HepG2 (cell line): ENCODE results near the gene GNAI2. TPM values are rescaled to one million over a fixed set of nuclear protein-coding genes. Genes with fewer than 3 reads are reported as not detected.
A peak's percentile ranks its signal among the peaks of the same experiment; 100 is the strongest.

Experiments used
- EED ChIP-seq: sonication (generic); formaldehyde crosslinking; IDR thresholded peaks from 2 replicates; pipeline ENCODE4 v1.5.0; 2020; ENCODE audit warnings: mild to moderate bottlenecking, missing genetic modification reagents
- FOXO4 ChIP-seq: sonication (generic); formaldehyde crosslinking; conservative IDR thresholded peaks from 2 replicates; pipeline ENCODE4 v1.8.1; 2023; ENCODE audit warnings: missing genetic modification reagents
- JUN ChIP-seq: sonication (generic); formaldehyde crosslinking; IDR thresholded peaks from 2 replicates; pipeline ENCODE4 v1.4.0; 2020; ENCODE audit warnings: mild to moderate bottlenecking, missing genetic modification reagents
- MYC ChIP-seq: sonication (generic); formaldehyde crosslinking; IDR thresholded peaks from 2 replicates; pipeline ENCODE4 v1.9.0; 2021; ENCODE audit warnings: missing genetic modification reagents, borderline replicate concordance
- NCOR1 ChIP-seq: fragments of 200-600 bp; sonication (generic); IDR thresholded peaks from 2 replicates; pipeline ENCODE4 v1.7.0; 2017; ENCODE audit warnings: antibody characterized with exemption, low read length, borderline replicate concordance
- PCBP1 ChIP-seq: fragments of 200-400 bp; formaldehyde crosslinking; IDR thresholded peaks from 2 replicates; pipeline ENCODE4 v1.6.1; 2017; ENCODE audit warnings: mild to moderate bottlenecking, low read depth, low read length, borderline replicate concordance
- POLR2A ChIP-seq, 2 experiments: IDR thresholded peaks; 2 replicates each; pipeline ENCODE4 v1.6.1; 2011; ENCODE audit warnings: low read depth in 2 of 2, low read length in 2 of 2, mild to moderate bottlenecking in 1 of 2, moderate library complexity in 1 of 2; ENCODE audit not compliant: insufficient read depth in 1 of 2
- RAD51 ChIP-seq: fragments of 450-650 bp; IDR thresholded peaks from 2 replicates; pipeline ENCODE4 v1.6.1; 2016; ENCODE audit warnings: borderline replicate concordance
- SRSF1 ChIP-seq: fragments of 200-400 bp; formaldehyde crosslinking; optimal IDR thresholded peaks from 2 replicates; pipeline ENCODE3; 2017; ENCODE audit warnings: mild to moderate bottlenecking, low read depth, low read length, moderate library complexity
- ZBTB20 ChIP-seq: sonication (generic); formaldehyde crosslinking; IDR thresholded peaks from 2 replicates; pipeline ENCODE4 v1.8.1; 2023; ENCODE audit warnings: missing genetic modification reagents, low read depth, mild to moderate bottlenecking, borderline replicate concordance
- ZFX ChIP-seq: sonication (generic); formaldehyde crosslinking; IDR thresholded peaks from 2 replicates; pipeline ENCODE4 v1.4.0; 2020; ENCODE audit warnings: mild to moderate bottlenecking, low read depth, missing genetic modification reagents, moderate library complexity
- ZNF333 ChIP-seq: sonication (generic); formaldehyde crosslinking; IDR thresholded peaks from 2 replicates; pipeline ENCODE4 v1.4.0; 2020; ENCODE audit warnings: mild to moderate bottlenecking, missing genetic modification reagents, borderline replicate concordance
- ZNF496 ChIP-seq: sonication (generic); formaldehyde crosslinking; IDR thresholded peaks from 2 replicates; pipeline ENCODE4 v1.8.1; 2023; ENCODE audit warnings: mild to moderate bottlenecking, moderate library complexity, missing genetic modification reagents; ENCODE audit not compliant: insufficient replicate concordance
- ZNF687 ChIP-seq: sonication (generic); formaldehyde crosslinking; IDR thresholded peaks from 2 replicates; pipeline ENCODE4 v1.5.1; 2020; ENCODE audit warnings: mild to moderate bottlenecking, missing genetic modification reagents, moderate library complexity
- ZNF713 ChIP-seq: sonication (generic); formaldehyde crosslinking; IDR thresholded peaks from 2 replicates; pipeline ENCODE4 v1.4.0; 2020; ENCODE audit warnings: mild to moderate bottlenecking, missing genetic modification reagents
- ZNF75D ChIP-seq: sonication (generic); formaldehyde crosslinking; IDR thresholded peaks from 2 replicates; pipeline ENCODE4 v1.8.1; 2023; ENCODE audit warnings: missing genetic modification reagents, mild to moderate bottlenecking, borderline replicate concordance
- polyA plus RNA-seq, 8 experiments: library from polyadenylated mRNA; depleted of rRNA in 3 of 8; stranded (reverse) in 7 of 8; unstranded in 1 of 8; fragments of >200 nt; fragmentation: Illumina TruSeq in 4 of 8; extraction: Trizol in 4 of 8; gene quantifications; 2 replicates each; pipeline versions ENCODE4 v1.2.1 to v1.2.3, GENCODE V29; 2011 to 2016; ENCODE audit warnings: low read depth in 4 of 8, missing spikeins in 1 of 8, mixed read lengths in 1 of 8; ENCODE audit not compliant: insufficient read depth in 1 of 8
- total RNA-seq, 5 experiments: library from RNA; depleted of rRNA; stranded (reverse); fragments of >200 nt; fragmentation: Illumina TruSeq; extraction: Trizol; gene quantifications; 2 replicates each; pipeline ENCODE4 v1.2.3, GENCODE V29; 2016; ENCODE audit warnings: low read depth in 1 of 5
- TF ChIP-seq, protein P1 (sequence below): sonication (generic); formaldehyde crosslinking; IDR thresholded peaks from 2 replicates; pipeline ENCODE4 v1.8.1; 2023; ENCODE audit warnings: mild to moderate bottlenecking, missing genetic modification reagents, borderline replicate concordance
- TF ChIP-seq, protein P2 (sequence below): sonication (generic); formaldehyde crosslinking; IDR thresholded peaks from 2 replicates; pipeline ENCODE4 v1.4.0; 2020; ENCODE audit warnings: missing genetic modification reagents
- TF ChIP-seq, protein P3 (sequence below): sonication (generic); formaldehyde crosslinking; IDR thresholded peaks from 2 replicates; pipeline ENCODE4 v1.4.0; 2020; ENCODE audit warnings: mild to moderate bottlenecking, low read depth, missing genetic modification reagents
- TF ChIP-seq, protein P4 (sequence below): sonication (generic); formaldehyde crosslinking; IDR thresholded peaks from 2 replicates; pipeline ENCODE4 v1.4.0; 2020; ENCODE audit warnings: missing genetic modification reagents, mild to moderate bottlenecking, borderline replicate concordance

GNAI2 gene
- total and polyA plus RNA-seq, 2 of the 13 experiments (the other 11 are each of a cell fraction or from before 2014, with no cell fraction given): 51.1 to 66.2 TPM

DNA sequence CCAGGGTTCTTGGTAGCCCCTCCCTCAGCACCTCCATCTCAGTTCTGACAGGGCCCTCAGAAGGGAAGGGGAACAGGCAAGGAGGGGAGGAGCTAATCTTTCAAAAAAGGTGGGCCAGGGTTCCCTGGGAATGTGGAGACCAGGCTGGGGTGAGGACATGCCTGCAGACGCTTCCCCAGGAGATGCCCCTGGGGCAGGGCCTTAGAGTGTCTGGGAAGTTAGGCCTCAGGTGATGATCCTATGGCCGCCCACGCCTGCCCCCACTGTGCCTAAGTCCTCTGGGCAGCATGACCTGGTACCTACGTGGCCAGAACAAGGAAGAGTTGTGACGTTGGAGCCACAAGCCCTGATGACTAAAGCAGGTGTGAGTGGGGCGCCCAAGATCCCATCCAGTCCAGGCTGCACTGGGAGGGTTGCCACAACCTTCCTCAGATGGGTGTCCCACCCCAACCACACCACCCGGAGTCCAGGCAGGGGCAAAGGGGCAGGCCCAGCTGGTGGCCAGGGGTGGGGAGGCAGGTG is 29.0 kb downstream of the GNAI2 start (continued):
- TF ChIP-seq ZNF333 (no peak), POLR2A (IDR thresholded peaks at IDR 0.05; ENCODE audit: insufficient read depth in 1 of 2, low read depth in 2 of 2, low read length in 2 of 2) (peak in 1 of 2 experiments; percentile 24; a peak in 1 of 4 replicates), ZNF75D (CRISPR knock-in tag) (no peak), JUN (CRISPR knock-in tag) (no peak), ZNF687 (CRISPR knock-in tag) (peak; percentile 72), NCOR1 (no peak), ZFX (peak; percentile 61), FOXO4 (no peak), ZNF713 (CRISPR knock-in tag) (no peak), ZBTB20 (CRISPR knock-in tag) (no peak), RAD51 (no peak), MYC (no peak), PCBP1 (no peak), SRSF1 (no peak), ZNF496 (no peak), EED (CRISPR knock-in tag) (no peak)
- TF ChIP-seq, protein P1, sequence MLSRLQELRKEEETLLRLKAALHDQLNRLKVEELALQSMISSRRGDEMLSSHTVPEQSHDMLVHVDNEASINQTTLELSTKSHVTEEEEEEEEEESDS (CRISPR knock-in tag): no peak
- TF ChIP-seq, protein P2, sequence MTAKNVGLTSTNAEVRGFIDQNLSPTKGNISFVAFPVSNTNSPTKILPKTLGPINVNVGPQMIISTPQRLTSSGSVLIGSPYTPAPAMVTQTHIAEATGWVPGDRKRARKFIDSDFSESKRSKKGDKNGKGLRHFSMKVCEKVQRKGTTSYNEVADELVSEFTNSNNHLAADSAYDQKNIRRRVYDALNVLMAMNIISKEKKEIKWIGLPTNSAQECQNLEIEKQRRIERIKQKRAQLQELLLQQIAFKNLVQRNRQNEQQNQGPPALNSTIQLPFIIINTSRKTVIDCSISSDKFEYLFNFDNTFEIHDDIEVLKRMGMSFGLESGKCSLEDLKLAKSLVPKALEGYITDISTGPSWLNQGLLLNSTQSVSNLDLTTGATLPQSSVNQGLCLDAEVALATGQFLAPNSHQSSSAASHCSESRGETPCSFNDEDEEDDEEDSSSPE (CRISPR knock-in tag): no peak
- TF ChIP-seq, protein P3, sequence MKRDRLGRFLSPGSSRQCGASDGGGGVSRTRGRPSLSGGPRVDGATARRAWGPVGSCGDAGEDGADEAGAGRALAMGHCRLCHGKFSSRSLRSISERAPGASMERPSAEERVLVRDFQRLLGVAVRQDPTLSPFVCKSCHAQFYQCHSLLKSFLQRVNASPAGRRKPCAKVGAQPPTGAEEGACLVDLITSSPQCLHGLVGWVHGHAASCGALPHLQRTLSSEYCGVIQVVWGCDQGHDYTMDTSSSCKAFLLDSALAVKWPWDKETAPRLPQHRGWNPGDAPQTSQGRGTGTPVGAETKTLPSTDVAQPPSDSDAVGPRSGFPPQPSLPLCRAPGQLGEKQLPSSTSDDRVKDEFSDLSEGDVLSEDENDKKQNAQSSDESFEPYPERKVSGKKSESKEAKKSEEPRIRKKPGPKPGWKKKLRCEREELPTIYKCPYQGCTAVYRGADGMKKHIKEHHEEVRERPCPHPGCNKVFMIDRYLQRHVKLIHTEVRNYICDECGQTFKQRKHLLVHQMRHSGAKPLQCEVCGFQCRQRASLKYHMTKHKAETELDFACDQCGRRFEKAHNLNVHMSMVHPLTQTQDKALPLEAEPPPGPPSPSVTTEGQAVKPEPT (CRISPR knock-in tag): no peak
- TF ChIP-seq, protein P4, sequence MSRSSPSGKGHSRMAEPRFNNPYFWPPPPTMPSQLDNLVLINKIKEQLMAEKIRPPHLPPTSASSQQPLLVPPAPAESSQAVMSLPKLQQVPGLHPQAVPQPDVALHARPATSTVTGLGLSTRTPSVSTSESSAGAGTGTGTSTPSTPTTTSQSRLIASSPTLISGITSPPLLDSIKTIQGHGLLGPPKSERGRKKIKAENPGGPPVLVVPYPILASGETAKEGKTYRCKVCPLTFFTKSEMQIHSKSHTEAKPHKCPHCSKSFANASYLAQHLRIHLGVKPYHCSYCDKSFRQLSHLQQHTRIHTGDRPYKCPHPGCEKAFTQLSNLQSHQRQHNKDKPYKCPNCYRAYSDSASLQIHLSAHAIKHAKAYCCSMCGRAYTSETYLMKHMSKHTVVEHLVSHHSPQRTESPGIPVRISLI (CRISPR knock-in tag): no peak
